B cell (primary cell): ENCODE data around the gene DLAT.
A peak's percentile ranks its signal among the peaks of the same experiment; 100 is the strongest.

Experiments used
- EZH2 ChIP-seq: IDR thresholded peaks from 2 replicates; pipeline ENCODE4 v1.6.1; 2012; ENCODE audit warnings: borderline replicate concordance, low read depth, mild to moderate bottlenecking, moderate library complexity, low read length; ENCODE audit not compliant: insufficient read depth, poor library complexity, severe bottlenecking
- TF ChIP-seq, protein P1 (sequence below): fragments of 200-600 bp; IDR thresholded peaks from one replicate; pipeline ENCODE4 v1.8.0; 2022; ENCODE audit warnings: antibody characterized with exemption, mild to moderate bottlenecking

DNA sequence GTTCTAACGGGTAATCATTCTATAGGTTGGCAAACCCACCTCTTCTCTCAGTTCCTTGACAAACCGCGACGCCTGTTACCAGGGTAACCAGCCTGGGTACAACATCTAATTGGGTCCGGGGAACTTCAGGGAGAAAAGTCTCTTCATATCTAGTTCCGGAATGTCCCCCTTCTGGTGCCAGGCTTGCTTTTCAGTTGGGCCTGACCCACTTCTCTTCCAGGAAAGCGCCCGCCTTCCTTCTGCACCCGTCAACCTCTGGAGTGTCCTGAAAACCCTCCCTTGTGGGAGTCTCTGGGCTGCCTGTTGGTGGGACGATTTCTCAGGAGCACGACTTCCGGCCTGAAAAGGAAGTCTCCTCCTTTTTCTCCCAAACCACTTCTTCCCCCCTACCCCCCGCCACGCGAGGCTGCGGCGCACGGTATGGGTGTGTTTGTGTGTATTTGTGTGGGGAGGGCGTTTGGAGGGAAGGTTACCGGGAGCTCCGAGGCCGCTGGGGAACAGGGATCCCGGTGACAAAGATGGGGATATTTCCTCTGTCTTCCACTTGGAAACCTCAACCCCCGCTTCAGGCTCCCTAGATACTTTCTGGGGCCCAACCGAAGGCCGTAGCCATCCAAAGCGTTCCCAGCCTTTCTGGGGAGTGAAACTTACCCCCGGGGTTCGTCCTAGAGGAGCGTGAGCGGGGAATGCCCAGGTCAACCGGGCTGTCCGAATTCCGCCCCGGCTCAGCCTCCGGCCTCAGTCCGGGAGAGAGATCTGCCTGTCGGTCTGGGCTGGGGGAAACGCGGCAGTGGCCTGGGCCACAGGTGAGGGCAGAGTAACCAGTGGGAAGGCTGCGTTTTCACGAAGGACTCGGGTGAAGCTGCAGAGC lies 49.0 kb downstream of the DLAT start, which contains the start of the genes NKAPD1 and PIH1D2:
- TF ChIP-seq, protein P1, sequence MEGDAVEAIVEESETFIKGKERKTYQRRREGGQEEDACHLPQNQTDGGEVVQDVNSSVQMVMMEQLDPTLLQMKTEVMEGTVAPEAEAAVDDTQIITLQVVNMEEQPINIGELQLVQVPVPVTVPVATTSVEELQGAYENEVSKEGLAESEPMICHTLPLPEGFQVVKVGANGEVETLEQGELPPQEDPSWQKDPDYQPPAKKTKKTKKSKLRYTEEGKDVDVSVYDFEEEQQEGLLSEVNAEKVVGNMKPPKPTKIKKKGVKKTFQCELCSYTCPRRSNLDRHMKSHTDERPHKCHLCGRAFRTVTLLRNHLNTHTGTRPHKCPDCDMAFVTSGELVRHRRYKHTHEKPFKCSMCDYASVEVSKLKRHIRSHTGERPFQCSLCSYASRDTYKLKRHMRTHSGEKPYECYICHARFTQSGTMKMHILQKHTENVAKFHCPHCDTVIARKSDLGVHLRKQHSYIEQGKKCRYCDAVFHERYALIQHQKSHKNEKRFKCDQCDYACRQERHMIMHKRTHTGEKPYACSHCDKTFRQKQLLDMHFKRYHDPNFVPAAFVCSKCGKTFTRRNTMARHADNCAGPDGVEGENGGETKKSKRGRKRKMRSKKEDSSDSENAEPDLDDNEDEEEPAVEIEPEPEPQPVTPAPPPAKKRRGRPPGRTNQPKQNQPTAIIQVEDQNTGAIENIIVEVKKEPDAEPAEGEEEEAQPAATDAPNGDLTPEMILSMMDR = peak; percentile 23
- TF ChIP-seq EZH2 = no peak
